ENCODE results near the gene FOXA2. TPM values are rescaled to one million over a fixed set of nuclear protein-coding genes. Genes with fewer than 3 reads are reported as not detected.

FOXA2 gene
- total RNA-seq, 1 experiment from 2014 or later, result 14.4 TPM

DNA sequence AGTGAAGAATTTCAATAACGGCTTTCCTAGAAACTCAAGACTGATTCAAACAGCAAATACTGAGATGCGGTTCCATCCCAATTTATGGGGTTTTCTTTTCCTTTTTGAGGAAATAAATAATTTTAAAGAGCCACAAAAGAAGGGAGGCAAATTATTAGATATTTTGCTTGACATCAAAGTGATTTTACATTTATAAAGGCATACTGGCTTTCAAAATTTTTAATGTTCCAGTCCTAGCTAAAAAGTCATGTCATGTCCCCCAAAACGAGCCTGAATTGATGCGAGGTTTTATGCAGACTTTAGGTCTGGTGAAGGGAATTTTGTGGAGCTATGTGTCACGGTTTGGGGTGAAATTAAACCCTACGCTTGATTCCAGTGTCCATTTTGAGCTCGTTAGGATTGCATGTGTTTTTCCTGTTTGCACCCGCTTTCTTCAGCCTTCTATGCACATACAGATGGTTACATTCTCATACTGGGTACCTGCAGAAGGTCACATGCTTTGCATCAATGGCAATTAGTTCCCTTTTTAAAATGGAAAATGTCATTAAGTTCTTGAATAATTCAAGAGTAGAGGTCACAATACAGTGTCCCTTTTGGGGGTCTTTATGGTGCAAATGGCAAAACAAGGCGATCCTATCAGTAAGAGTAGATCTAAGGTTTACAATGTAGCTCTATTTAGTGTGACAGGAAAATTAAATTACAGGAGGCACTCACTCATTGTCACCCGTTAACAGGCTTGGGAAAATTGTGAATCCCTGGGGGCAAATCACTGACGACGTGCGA lies 17.3 kb downstream of the FOXA2 start:
- Histone ChIP-seq H3K9ac (ENCODE audit: low read length) (no peak overlapping the region), H3K27me3 (ENCODE audit: low read length) (peaks cover 28% of the 10 kb centered on the region; the same call in 1 of the 2 replicates), H3K4me2 (ENCODE audit: low read length) (no peak overlapping the region), H2AFZ (ENCODE audit: low read length) (no peak overlapping the region), H3K9me3 (ENCODE audit: low read length) (no peaks in the 10 kb centered on the region), H3K4me1 (ENCODE audit: insufficient read depth, low read length) (no peaks in the 10 kb centered on the region), H3K4me3 (ENCODE audit: low read length) (no peak overlapping the region), H3K36me3 (ENCODE audit: low read depth, low read length) (no peaks in the 10 kb centered on the region), H3K9me2 (replicated peaks; ENCODE audit: low read length) (no peaks in the 10 kb centered on the region), H4K20me1 (ENCODE audit: low read length) (no peaks in the 10 kb centered on the region), H3F3A (ENCODE audit: low read length, unreplicated experiment) (no peaks in the 10 kb centered on the region), H3K79me2 (ENCODE audit: low read length) (no peaks in the 10 kb centered on the region), H3K27ac (ENCODE audit: low read length) (no peak overlapping the region)
- no TSS peak for BruUV-seq (replicated peaks)
- ATAC-seq (no peak), DNase-seq (no peak)
- TF ChIP-seq EZH2phosphoT487 (IDR thresholded peaks at IDR 0.05; ENCODE audit: borderline replicate concordance, low read length), result no peak
- TF ChIP-seq, protein P1, sequence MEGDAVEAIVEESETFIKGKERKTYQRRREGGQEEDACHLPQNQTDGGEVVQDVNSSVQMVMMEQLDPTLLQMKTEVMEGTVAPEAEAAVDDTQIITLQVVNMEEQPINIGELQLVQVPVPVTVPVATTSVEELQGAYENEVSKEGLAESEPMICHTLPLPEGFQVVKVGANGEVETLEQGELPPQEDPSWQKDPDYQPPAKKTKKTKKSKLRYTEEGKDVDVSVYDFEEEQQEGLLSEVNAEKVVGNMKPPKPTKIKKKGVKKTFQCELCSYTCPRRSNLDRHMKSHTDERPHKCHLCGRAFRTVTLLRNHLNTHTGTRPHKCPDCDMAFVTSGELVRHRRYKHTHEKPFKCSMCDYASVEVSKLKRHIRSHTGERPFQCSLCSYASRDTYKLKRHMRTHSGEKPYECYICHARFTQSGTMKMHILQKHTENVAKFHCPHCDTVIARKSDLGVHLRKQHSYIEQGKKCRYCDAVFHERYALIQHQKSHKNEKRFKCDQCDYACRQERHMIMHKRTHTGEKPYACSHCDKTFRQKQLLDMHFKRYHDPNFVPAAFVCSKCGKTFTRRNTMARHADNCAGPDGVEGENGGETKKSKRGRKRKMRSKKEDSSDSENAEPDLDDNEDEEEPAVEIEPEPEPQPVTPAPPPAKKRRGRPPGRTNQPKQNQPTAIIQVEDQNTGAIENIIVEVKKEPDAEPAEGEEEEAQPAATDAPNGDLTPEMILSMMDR (conservative IDR thresholded peaks at IDR 0.05; ENCODE audit: low read depth, low read length), result no peak
- TF ChIP-seq EZH2 (IDR thresholded peaks at IDR 0.05; ENCODE audit: low read length, unreplicated experiment), result no peak
- intact Hi-C loops (cut with micrococcal nuclease), result no loop called here
- CTCF ChIA-PET, result no interaction called here
- POLR2A ChIA-PET (ENCODE audit: unreplicated experiment), result no interaction called here

DNA sequence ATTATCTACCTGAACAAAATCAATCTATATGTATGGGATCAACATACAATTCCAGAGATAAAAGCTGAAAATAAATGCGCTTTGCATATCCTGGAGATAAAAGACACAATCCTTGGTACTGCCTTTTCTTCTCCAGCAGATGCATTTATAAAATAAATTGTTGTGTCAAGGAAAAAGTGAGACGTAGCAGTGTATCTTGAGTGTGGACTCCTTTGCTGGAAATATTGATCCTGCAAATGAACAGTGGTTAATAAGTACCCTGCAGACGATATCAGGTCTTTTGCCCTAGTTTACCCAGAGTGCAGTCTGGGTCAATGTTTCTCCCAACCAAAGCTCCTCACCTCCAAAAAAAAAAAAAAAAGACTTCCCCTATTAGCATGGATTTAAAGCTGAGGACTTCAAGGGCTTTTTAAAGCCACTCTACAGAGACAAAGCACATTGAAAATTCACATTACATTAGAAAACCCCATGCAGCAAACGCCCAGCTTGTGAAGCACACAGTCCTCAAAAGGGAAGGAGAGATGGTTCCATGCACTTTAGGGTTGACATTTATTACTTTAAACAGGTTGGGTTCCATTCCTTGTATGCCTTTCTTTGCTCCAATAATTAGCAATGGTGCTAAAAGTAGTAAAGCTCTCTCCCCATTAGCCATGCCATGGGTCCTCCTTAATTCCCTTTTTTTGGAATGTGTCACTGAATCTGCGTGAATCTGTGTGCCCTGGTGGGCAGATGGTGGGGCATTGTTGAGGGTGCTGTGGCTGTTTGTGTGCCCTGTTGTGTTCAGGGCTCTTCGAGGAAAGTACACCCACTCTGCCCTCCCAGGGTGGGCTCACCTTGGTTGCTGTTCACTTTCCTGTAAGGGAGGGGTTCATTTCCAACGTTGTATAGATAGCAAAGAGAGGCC lies 21.1 kb downstream of the FOXA2 start:
- H3F3A ChIP-seq (ENCODE audit: low read length, unreplicated experiment), result no peaks in the 10 kb centered on the region
- H3K9ac ChIP-seq (ENCODE audit: low read length), result no peak overlapping the region
- intact Hi-C loops (cut with micrococcal nuclease), result no loop called here
- no peaks in the 10 kb centered on the region for H3K9me3 ChIP-seq (ENCODE audit: low read length)
- H3K4me3 ChIP-seq (ENCODE audit: low read length), result no peak overlapping the region
- no peaks in the 10 kb centered on the region for H4K20me1 ChIP-seq (ENCODE audit: low read length)
- no TSS peak for BruUV-seq (replicated peaks)
- ChIA-PET CTCF (no interaction called here), POLR2A (ENCODE audit: unreplicated experiment) (no interaction called here)
- H3K4me2 ChIP-seq (ENCODE audit: low read length), result no peak overlapping the region
- H3K9me2 ChIP-seq (replicated peaks; ENCODE audit: low read length), result no peaks in the 10 kb centered on the region
- H3K79me2 ChIP-seq (ENCODE audit: low read length), result no peaks in the 10 kb centered on the region
- ATAC-seq (no peak), DNase-seq (no peak)
- peaks cover 59% of the 10 kb centered on the region for H3K27me3 ChIP-seq (ENCODE audit: low read length)
- no peak overlapping the region for H2AFZ ChIP-seq (ENCODE audit: low read length)
- no peak overlapping the region for H3K27ac ChIP-seq (ENCODE audit: low read length)
- H3K4me1 ChIP-seq (ENCODE audit: insufficient read depth, low read length), result no peaks in the 10 kb centered on the region
- H3K36me3 ChIP-seq (ENCODE audit: low read depth, low read length), result no peaks in the 10 kb centered on the region
- TF ChIP-seq EZH2 (IDR thresholded peaks at IDR 0.05; ENCODE audit: low read length, unreplicated experiment) (no peak), EZH2phosphoT487 (IDR thresholded peaks at IDR 0.05; ENCODE audit: borderline replicate concordance, low read length) (no peak)
- TF ChIP-seq, protein P1 (conservative IDR thresholded peaks at IDR 0.05; ENCODE audit: low read depth, low read length), result no peak

Data from PC-3 (cell line).